Mesendoderm (in vitro differentiated cells): ENCODE results near the gene CTNNA3.

Experiments used
- DNase-seq: peaks from one replicate; pipeline ENCODE4 v3.0.0; 2013
- H2AK5ac ChIP-seq: 2 replicates; pipeline ENCODE4 v1.6.1; 2013; ENCODE audit warnings: low read length, inconsistent platforms
- H2BK120ac ChIP-seq: 2 replicates; pipeline ENCODE4 v1.6.1; 2013; ENCODE audit warnings: low read depth, mild to moderate bottlenecking, low read length, moderate library complexity, mixed read lengths
- H2BK15ac ChIP-seq: replicated peaks from 2 replicates; pipeline ENCODE4 v1.6.1; 2013; ENCODE audit warnings: low read depth, mild to moderate bottlenecking, moderate library complexity
- H2BK5ac ChIP-seq: 2 replicates; pipeline ENCODE4 v1.6.1; 2013; ENCODE audit warnings: low read length, inconsistent platforms
- H3K18ac ChIP-seq: 2 replicates; pipeline ENCODE4 v1.6.1; 2013; ENCODE audit warnings: mild to moderate bottlenecking, low read length, mixed read lengths
- H3K23ac ChIP-seq: one replicate; pipeline ENCODE4 v1.6.1; 2013; ENCODE audit warnings: low read length
- H3K27ac ChIP-seq: 2 replicates; pipeline ENCODE4 v1.5.1; 2013; ENCODE audit warnings: low read depth, mild to moderate bottlenecking, inconsistent platforms, low read length, moderate library complexity
- H3K27me3 ChIP-seq: 2 replicates; pipeline ENCODE4 v1.6.1; 2013; ENCODE audit warnings: low read length, control low read depth, mild to moderate bottlenecking, inconsistent platforms; ENCODE audit not compliant: insufficient read depth, poor library complexity
- H3K36me3 ChIP-seq: 2 replicates; pipeline ENCODE4 v1.6.1; 2013; ENCODE audit warnings: low read length, inconsistent platforms; ENCODE audit not compliant: control insufficient read depth, insufficient read depth
- H3K4ac ChIP-seq: one replicate; pipeline ENCODE4 v1.6.1; 2013; ENCODE audit warnings: low read depth, mild to moderate bottlenecking, low read length, moderate library complexity
- H3K4me1 ChIP-seq: 2 replicates; pipeline ENCODE4 v1.6.1; 2013; ENCODE audit warnings: low read depth, low read length, inconsistent platforms; ENCODE audit not compliant: control insufficient read depth
- H3K4me2 ChIP-seq: 2 replicates; pipeline ENCODE4 v1.6.1; 2013; ENCODE audit warnings: low read length
- H3K4me3 ChIP-seq: 2 replicates; pipeline ENCODE4 v1.5.1; 2013; ENCODE audit warnings: mild to moderate bottlenecking, low read length
- H3K56ac ChIP-seq: one replicate; pipeline ENCODE4 v1.6.1; 2013; ENCODE audit warnings: low read length
- H3K79me1 ChIP-seq: 2 replicates; pipeline ENCODE4 v1.6.1; 2013; ENCODE audit warnings: low read length, inconsistent platforms
- H3K79me2 ChIP-seq: 2 replicates; pipeline ENCODE4 v1.6.1; 2013; ENCODE audit warnings: mild to moderate bottlenecking, low read length; ENCODE audit not compliant: control insufficient read depth, insufficient read depth
- H3K9ac ChIP-seq: 2 replicates; pipeline ENCODE4 v1.6.1; 2013; ENCODE audit warnings: low read length, inconsistent platforms
- H4K5ac ChIP-seq: one replicate; pipeline ENCODE4 v1.6.1; 2013; ENCODE audit warnings: low read length
- H4K8ac ChIP-seq: one replicate; pipeline ENCODE4 v1.6.1; 2013; ENCODE audit warnings: low read depth, mild to moderate bottlenecking, control low read depth, low read length, moderate library complexity
- WGBS: extraction: QIAGEN DNeasy Blood & Tissue Kit; methylation state at CpG from one replicate; pipeline ENCODE4 v1.1.7; 2013; ENCODE audit warnings: low lambda C conversion rate, missing lambda C conversion rate; ENCODE audit not compliant: insufficient coverage; ENCODE audit errors: extremely low coverage; 5-methylcytosine and 5-hydroxymethylcytosine counted together

CTNNA3 gene

DNA sequence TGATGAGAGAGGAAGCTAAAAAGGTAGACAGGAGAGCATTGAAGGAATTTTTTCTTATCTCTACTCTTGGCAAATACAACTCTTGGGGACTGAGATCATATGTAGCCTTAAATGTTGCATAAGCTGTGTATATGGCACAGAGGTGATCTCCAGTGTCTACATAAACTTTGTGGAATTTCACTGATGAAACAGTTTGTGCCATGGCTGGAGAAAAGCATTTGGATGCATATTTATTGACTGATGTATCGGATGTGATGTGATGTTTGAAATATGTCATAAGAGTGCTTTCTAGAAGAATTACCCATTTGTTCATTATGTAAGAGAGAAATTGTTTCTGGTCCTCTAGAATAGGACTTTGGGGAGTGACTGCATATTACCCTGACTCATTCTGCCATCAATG lies 1015.1 kb downstream of the CTNNA3 start:
- Histone ChIP-seq H3K79me2 (no peaks in the 10 kb centered on the region), H3K27ac (no peak overlapping the region), H4K8ac (no peak overlapping the region), H3K4ac (no peak overlapping the region), H3K4me2 (no peak overlapping the region), H2BK120ac (no peak overlapping the region), H2BK15ac (no peak overlapping the region), H3K4me1 (no peaks in the 10 kb centered on the region), H3K36me3 (no peaks in the 10 kb centered on the region), H3K79me1 (no peaks in the 10 kb centered on the region), H3K4me3 (no peak overlapping the region), H3K9ac (no peak overlapping the region), H3K23ac (no peak overlapping the region), H3K56ac (no peak overlapping the region), H3K27me3 (no peaks in the 10 kb centered on the region), H3K18ac (no peak overlapping the region), H2AK5ac (no peak overlapping the region), H4K5ac (no peak overlapping the region), H2BK5ac (no peak overlapping the region)
- WGBS = no CpG with 5 or more reads among the region's 1 CpG
- no peak for DNase-seq

GRCh38 chr10:66678521-66678920 lies 1017.5 kb downstream of the CTNNA3 start:
- H3K4me1 ChIP-seq = no peaks in the 10 kb centered on the region
- no peaks in the 10 kb centered on the region for H3K79me2 ChIP-seq
- no peak overlapping the region for H4K5ac ChIP-seq
- no peak overlapping the region for H3K4ac ChIP-seq
- no peaks in the 10 kb centered on the region for H3K36me3 ChIP-seq
- H3K18ac ChIP-seq = no peak overlapping the region
- no peak for DNase-seq
- no peak overlapping the region for H2BK120ac ChIP-seq
- no peaks in the 10 kb centered on the region for H3K79me1 ChIP-seq
- no peak overlapping the region for H4K8ac ChIP-seq
- H3K4me3 ChIP-seq = no peak overlapping the region
- H3K4me2 ChIP-seq = no peak overlapping the region
- no CpG with 5 or more reads among the region's 3 CpGs for WGBS
- no peak overlapping the region for H2AK5ac ChIP-seq
- H2BK15ac ChIP-seq = no peak overlapping the region
- H3K27ac ChIP-seq = no peak overlapping the region
- no peak overlapping the region for H3K23ac ChIP-seq
- H3K27me3 ChIP-seq = no peaks in the 10 kb centered on the region
- H2BK5ac ChIP-seq = no peak overlapping the region
- no peak overlapping the region for H3K9ac ChIP-seq
- no peak overlapping the region for H3K56ac ChIP-seq

DNA sequence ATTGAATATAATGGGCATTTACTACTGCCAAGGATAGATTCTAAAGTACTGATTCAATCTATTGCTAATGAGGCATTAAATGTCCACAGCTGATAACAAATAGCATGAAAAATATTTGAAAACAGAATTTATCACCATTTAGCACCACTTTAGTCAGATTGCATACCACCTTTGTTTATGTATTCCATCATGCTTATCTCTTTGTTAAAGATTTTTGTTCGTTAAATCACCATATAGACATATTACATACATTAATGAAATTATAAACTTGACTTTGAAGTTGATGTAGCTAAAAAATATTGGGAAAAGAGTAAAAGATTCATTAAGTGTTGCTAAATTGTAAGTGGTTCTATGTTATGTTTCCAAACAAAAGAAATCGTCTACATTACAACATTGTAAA lies 1022.9 kb downstream of the CTNNA3 start:
- no peak overlapping the region for H2BK5ac ChIP-seq
- no peak overlapping the region for H3K4me3 ChIP-seq
- no peaks in the 10 kb centered on the region for H3K79me2 ChIP-seq
- H3K56ac ChIP-seq = no peak overlapping the region
- no peak for DNase-seq
- no peak overlapping the region for H4K8ac ChIP-seq
- H3K18ac ChIP-seq = no peak overlapping the region
- H2BK15ac ChIP-seq = no peak overlapping the region
- no peaks in the 10 kb centered on the region for H3K27me3 ChIP-seq
- H4K5ac ChIP-seq = no peak overlapping the region
- no peak overlapping the region for H3K4me2 ChIP-seq
- no peaks in the 10 kb centered on the region for H3K4me1 ChIP-seq
- H3K9ac ChIP-seq = no peak overlapping the region
- no peak overlapping the region for H3K27ac ChIP-seq
- no peak overlapping the region for H2BK120ac ChIP-seq
- H3K4ac ChIP-seq = no peak overlapping the region
- WGBS = no CpG with 5 or more reads among the region's 2 CpGs
- no peak overlapping the region for H2AK5ac ChIP-seq
- H3K79me1 ChIP-seq = no peaks in the 10 kb centered on the region
- H3K23ac ChIP-seq = no peak overlapping the region
- no peaks in the 10 kb centered on the region for H3K36me3 ChIP-seq

GRCh38 chr10:66671562-66671961 lies 1024.4 kb downstream of the CTNNA3 start:
- no peak overlapping the region for H2AK5ac ChIP-seq
- H3K4me2 ChIP-seq = no peak overlapping the region
- H3K4me1 ChIP-seq = no peaks in the 10 kb centered on the region
- H4K5ac ChIP-seq = no peak overlapping the region
- H3K79me1 ChIP-seq = no peaks in the 10 kb centered on the region
- H3K79me2 ChIP-seq = no peaks in the 10 kb centered on the region
- H4K8ac ChIP-seq = no peak overlapping the region
- H3K18ac ChIP-seq = no peak overlapping the region
- H3K27me3 ChIP-seq = no peaks in the 10 kb centered on the region
- H3K4me3 ChIP-seq = no peak overlapping the region
- DNase-seq = no peak
- no peak overlapping the region for H3K23ac ChIP-seq
- no peak overlapping the region for H2BK15ac ChIP-seq
- H2BK120ac ChIP-seq = no peak overlapping the region
- no peak overlapping the region for H3K56ac ChIP-seq
- H2BK5ac ChIP-seq = no peak overlapping the region
- H3K9ac ChIP-seq = no peak overlapping the region
- H3K36me3 ChIP-seq = no peaks in the 10 kb centered on the region
- no CpG with 5 or more reads among the region's 1 CpG for WGBS
- H3K27ac ChIP-seq = no peak overlapping the region
- H3K4ac ChIP-seq = no peak overlapping the region

DNA sequence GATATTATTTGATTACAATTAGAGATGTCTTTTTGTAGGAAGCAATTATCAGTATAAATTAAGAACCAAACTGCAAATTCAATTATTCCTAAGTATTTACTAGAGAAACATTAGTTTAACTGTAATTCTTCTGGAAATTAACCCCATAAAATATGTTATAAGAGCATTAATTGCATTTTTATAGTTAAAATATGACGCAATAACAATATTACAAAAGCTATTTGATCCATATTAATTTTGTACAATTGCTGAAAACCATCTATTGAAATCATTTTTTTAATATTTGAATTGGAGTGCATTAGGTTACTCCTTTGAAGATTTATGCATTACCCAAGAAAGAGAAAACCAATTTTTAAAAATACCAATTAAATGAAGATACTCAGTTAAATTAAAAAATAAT lies 1024.9 kb downstream of the CTNNA3 start:
- WGBS = no CpG with 5 or more reads among the region's 1 CpG
- Histone ChIP-seq H4K8ac (no peak overlapping the region), H3K4me1 (no peaks in the 10 kb centered on the region), H3K18ac (no peak overlapping the region), H2BK120ac (no peak overlapping the region), H3K36me3 (no peaks in the 10 kb centered on the region), H3K23ac (no peak overlapping the region), H3K27me3 (no peaks in the 10 kb centered on the region), H3K9ac (no peak overlapping the region), H3K4me2 (no peak overlapping the region), H3K27ac (no peak overlapping the region), H3K56ac (no peak overlapping the region), H2AK5ac (no peak overlapping the region), H2BK5ac (no peak overlapping the region), H3K4me3 (no peak overlapping the region), H3K4ac (no peak overlapping the region), H2BK15ac (no peak overlapping the region), H3K79me1 (no peaks in the 10 kb centered on the region), H3K79me2 (no peaks in the 10 kb centered on the region), H4K5ac (no peak overlapping the region)
- DNase-seq = no peak

- H3K79me1 ChIP-seq = no peaks in the 10 kb centered on the region
- H3K18ac ChIP-seq = no peak overlapping the region
- no peak overlapping the region for H3K4ac ChIP-seq
- no peak overlapping the region for H2BK15ac ChIP-seq
- H3K4me1 ChIP-seq = no peaks in the 10 kb centered on the region
- no peaks in the 10 kb centered on the region for H3K36me3 ChIP-seq
- DNase-seq = no peak
- no peak overlapping the region for H2BK5ac ChIP-seq
- no peaks in the 10 kb centered on the region for H3K27me3 ChIP-seq
- no peak overlapping the region for H2BK120ac ChIP-seq
- H3K56ac ChIP-seq = no peak overlapping the region
- H2AK5ac ChIP-seq = no peak overlapping the region
- no peak overlapping the region for H3K4me2 ChIP-seq
- H4K8ac ChIP-seq = no peak overlapping the region
- no peaks in the 10 kb centered on the region for H3K79me2 ChIP-seq
- H3K23ac ChIP-seq = no peak overlapping the region
- H3K9ac ChIP-seq = no peak overlapping the region
- no peak overlapping the region for H3K27ac ChIP-seq
- H3K4me3 ChIP-seq = no peak overlapping the region
- no peak overlapping the region for H4K5ac ChIP-seq
These were observed 1039.5 kb downstream of the CTNNA3 start for GRCh38 chr10:66656499-66656898.
